Measurements from ENCODE around the gene GLI3. TPM values are rescaled to one million over a fixed set of nuclear protein-coding genes. Genes with fewer than 3 reads are reported as not detected.

Gene GLI3
- total and polyA plus RNA-seq, 2 of the 8 experiments (the other 6 are each of a cell fraction or from before 2014, with no cell fraction given): 8.0 to 31.1 TPM

GRCh38 chr7:41972270-41972669 is 264.7 kb downstream of the GLI3 start:
- Histone ChIP-seq H3K9me3 (ENCODE audit: insufficient read depth in 2 of 2, low read depth in 1 of 2, low read length in 1 of 2) (no peaks in the 10 kb centered on the region), H3K4me3 (ENCODE audit: extremely low read depth in 1 of 4, insufficient read depth in 2 of 4, low read depth in 3 of 4, low read length in 4 of 4) (no peak overlapping the region), H3K4me1 (replicated peaks in 1 of 4; ENCODE audit: control insufficient read depth in 3 of 4, insufficient read depth in 4 of 4, low read length in 3 of 4) (peaks cover 0 to 4% (median 1%) of the 10 kb centered on the region in 4 experiments; a peak in 3 of 7 replicates), H3K9ac (replicated peaks in 1 of 4; ENCODE audit: extremely low read depth in 1 of 4, low read depth in 3 of 4, low read length in 3 of 4) (no peak overlapping the region), H3K27me3 (replicated peaks in 1 of 4; ENCODE audit: control insufficient read depth in 3 of 4, extremely low read depth in 1 of 4, insufficient read depth in 3 of 4, low read length in 3 of 4) (no peaks in the 10 kb centered on the region), H4K5ac (ENCODE audit: insufficient read length, low read depth, low read length) (no peak overlapping the region), H4K91ac (replicated peaks; ENCODE audit: insufficient read length, low read length) (no peak overlapping the region), H2BK20ac (ENCODE audit: low read length) (no peak overlapping the region), H3K79me2 (ENCODE audit: control insufficient read depth in 1 of 2, insufficient read depth in 2 of 2, low read length in 2 of 2) (no peaks in the 10 kb centered on the region), H3K4ac (replicated peaks; ENCODE audit: insufficient read length, low read depth, low read length) (no peak overlapping the region), H2BK12ac (ENCODE audit: low read depth, low read length) (no peak overlapping the region), H3K14ac (ENCODE audit: insufficient read length) (no peak overlapping the region), H3K79me1 (ENCODE audit: low read depth, low read length) (no peaks in the 10 kb centered on the region), H3K56ac (replicated peaks; ENCODE audit: insufficient read length, low read depth, low read length) (no peak overlapping the region), H2AK5ac (ENCODE audit: low read depth, low read length) (no peak overlapping the region), H4K8ac (ENCODE audit: extremely low read depth, insufficient read depth, low read length) (no peak overlapping the region), H4K20me1 (replicated peaks in 1 of 2; ENCODE audit: control insufficient read depth in 1 of 2, insufficient read depth in 2 of 2, low read length in 2 of 2) (peaks cover 0 to 2% of the 10 kb centered on the region in 2 experiments), H3K4me2 (ENCODE audit: insufficient read depth in 1 of 2, low read depth in 2 of 2, low read length in 2 of 2) (no peak overlapping the region), H2BK5ac (ENCODE audit: low read depth, low read length) (no peak overlapping the region), H3K36me3 (ENCODE audit: control insufficient read depth in 2 of 4, insufficient read depth in 4 of 4, low read length in 3 of 4) (peaks cover 0 to 15% (median 3%) of the 10 kb centered on the region in 4 experiments; a peak in 5 of 8 replicates), H2BK120ac (replicated peaks; ENCODE audit: low read depth, low read length) (no peak overlapping the region), H3K18ac (ENCODE audit: extremely low read depth, low read length) (no peak overlapping the region), H2AFZ (ENCODE audit: low read length) (no peak overlapping the region), H3K27ac (ENCODE audit: low read depth, low read length) (no peak overlapping the region), H3K23ac (ENCODE audit: insufficient read length) (no peak overlapping the region), H3K23me2 (ENCODE audit: low read depth, low read length) (no peaks in the 10 kb centered on the region), H2BK15ac (ENCODE audit: low read length) (no peak overlapping the region)
- ChIA-PET CTCF (ENCODE audit: partially characterized antibody) (interaction anchor here (2.2 kb wide), 1 partner anchor 32 kb away, joined by 4 read pairs; no protein-coding TSS in a partner anchor), POLR2A (ENCODE audit: partially characterized antibody) (no interaction called here)
- DNase-seq (ENCODE audit: low read depth in 1 of 2, low spot score in 2 of 2): no peak
- TF ChIP-seq POLR2A (IDR thresholded peaks at IDR 0.05; ENCODE audit: control extremely low read depth in 1 of 2, low read depth in 2 of 2, low read length in 2 of 2): no peak
- TF ChIP-seq KDM5A (IDR thresholded peaks at IDR 0.05; ENCODE audit: low read length): no peak
- no peak for TF ChIP-seq ATF2 (IDR thresholded peaks at IDR 0.05; ENCODE audit: low read length)
- no peak for TF ChIP-seq USF2 (IDR thresholded peaks at IDR 0.05; ENCODE audit: low read length)
- TF ChIP-seq E2F6 (IDR thresholded peaks at IDR 0.05): no peak
- no peak for TF ChIP-seq POU5F1 (IDR thresholded peaks at IDR 0.05; ENCODE audit: low read depth, low read length)
- TF ChIP-seq CBX5 (IDR thresholded peaks at IDR 0.05; ENCODE audit: low read depth, low read length): no peak
- TF ChIP-seq POLR2AphosphoS5 (IDR thresholded peaks at IDR 0.05; ENCODE audit: low read depth, low read length): no peak
- TF ChIP-seq SP1 (IDR thresholded peaks at IDR 0.05; ENCODE audit: low read depth, low read length): no peak
- no peak for FAIRE-seq
- WGBS, 2 experiments (ENCODE audit: extremely low coverage in 1 of 2, insufficient coverage in 1 of 2, insufficient read length in 1 of 2, insufficient replicate concordance in 2 of 2, low coverage in 1 of 2, low lambda C conversion rate in 2 of 2, missing lambda C conversion rate in 1 of 2): 93% methylated on average over 13 of the region's 13 CpGs; no CpG with 5 or more reads in 1 of the 2 experiments
